ENCODE results near the gene GPR142.

The GPR142 gene

DNA sequence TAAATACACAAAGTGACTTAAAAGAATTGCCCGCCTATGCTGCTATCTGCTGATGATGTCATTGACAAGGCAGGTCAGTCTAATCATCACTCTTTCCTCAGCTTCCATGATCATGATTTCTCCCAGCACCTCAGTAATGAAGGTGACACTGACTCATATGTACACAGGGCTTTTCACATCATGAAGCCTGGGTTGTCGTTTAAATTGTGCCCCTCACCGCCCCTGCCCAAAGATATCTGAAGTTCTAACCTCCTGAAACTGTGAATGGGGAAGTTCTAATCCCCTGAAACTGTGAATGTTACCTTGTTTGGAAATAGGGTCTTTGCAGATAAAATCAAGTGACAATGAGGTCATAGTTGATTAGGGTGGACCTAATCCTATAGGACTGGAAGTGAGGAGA, 47.2 kb downstream of the GPR142 start:
- Histone ChIP-seq H3K36me3 (ENCODE audit: control insufficient read depth, insufficient read depth, low read length) (no peaks in the 10 kb centered on the region), H3K4me3 (replicated peaks; ENCODE audit: low read depth, low read length) (no peak overlapping the region), H3K27me3 (replicated peaks; ENCODE audit: control insufficient read depth, insufficient read depth, low read length) (no peaks in the 10 kb centered on the region)
- DNase-seq (ENCODE audit: extremely low read depth, insufficient read length): no peak
- TF ChIP-seq CTCF (IDR thresholded peaks at IDR 0.05; ENCODE audit: insufficient read depth, low read length, poor library complexity, severe bottlenecking): no peak

GRCh38 chr17:74415608-74416396, 48.5 kb downstream of the GPR142 start:
- Histone ChIP-seq H3K36me3 (ENCODE audit: control insufficient read depth, insufficient read depth, low read length) (no peaks in the 10 kb centered on the region), H3K4me3 (replicated peaks; ENCODE audit: low read depth, low read length) (no peak overlapping the region), H3K27me3 (replicated peaks; ENCODE audit: control insufficient read depth, insufficient read depth, low read length) (no peaks in the 10 kb centered on the region)
- no peak for DNase-seq (ENCODE audit: extremely low read depth, insufficient read length)
- TF ChIP-seq CTCF (IDR thresholded peaks at IDR 0.05; ENCODE audit: insufficient read depth, low read length, poor library complexity, severe bottlenecking): no peak

DNA sequence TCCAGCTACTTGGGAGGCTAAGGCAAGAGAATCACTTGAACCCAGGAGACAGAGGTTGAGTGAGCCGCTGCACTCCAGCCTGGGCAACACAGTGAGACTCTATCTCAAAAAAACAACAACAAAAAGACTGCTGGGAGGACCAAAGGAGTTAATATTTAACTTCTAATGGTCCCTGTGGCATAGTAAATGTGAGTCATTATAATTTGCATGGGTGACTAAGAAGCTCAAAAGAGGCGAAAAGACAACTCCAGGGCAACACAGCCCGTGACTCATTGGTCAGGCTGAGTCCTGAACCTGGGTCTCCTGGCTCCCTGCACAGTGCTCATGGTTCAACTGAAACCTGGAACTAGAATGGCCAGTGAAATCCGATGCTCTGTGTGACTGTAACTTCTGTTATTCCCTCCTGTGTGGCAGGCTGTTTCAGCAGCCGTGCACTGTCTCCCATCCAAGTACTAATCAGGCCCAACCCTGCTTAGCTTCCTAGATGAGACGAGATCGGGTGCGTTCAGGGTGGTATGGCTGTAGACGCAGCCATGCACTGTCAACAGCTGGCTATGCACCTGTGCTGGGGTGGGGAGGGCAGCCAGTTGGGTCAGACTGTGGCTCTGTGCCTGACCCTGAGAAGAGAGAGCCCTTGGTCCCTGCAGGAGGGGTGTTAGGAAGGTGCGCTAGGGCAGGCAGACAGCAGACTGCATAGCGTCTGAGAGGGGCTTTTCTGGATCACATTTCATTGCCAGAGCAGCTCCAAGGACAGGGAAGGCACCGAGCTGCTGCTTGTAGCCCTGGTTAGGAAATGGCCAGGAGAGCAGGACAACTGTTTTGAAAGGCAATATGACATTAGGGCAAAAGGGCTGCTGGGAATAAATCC, 50.1 kb downstream of the GPR142 start:
- Histone ChIP-seq H3K36me3 (ENCODE audit: control insufficient read depth, insufficient read depth, low read length) (no peaks in the 10 kb centered on the region), H3K27me3 (replicated peaks; ENCODE audit: control insufficient read depth, insufficient read depth, low read length) (no peaks in the 10 kb centered on the region), H3K4me3 (replicated peaks; ENCODE audit: low read depth, low read length) (no peak overlapping the region)
- no peak for DNase-seq (ENCODE audit: extremely low read depth, insufficient read length)
- TF ChIP-seq CTCF (IDR thresholded peaks at IDR 0.05; ENCODE audit: insufficient read depth, low read length, poor library complexity, severe bottlenecking): no peak

DNA sequence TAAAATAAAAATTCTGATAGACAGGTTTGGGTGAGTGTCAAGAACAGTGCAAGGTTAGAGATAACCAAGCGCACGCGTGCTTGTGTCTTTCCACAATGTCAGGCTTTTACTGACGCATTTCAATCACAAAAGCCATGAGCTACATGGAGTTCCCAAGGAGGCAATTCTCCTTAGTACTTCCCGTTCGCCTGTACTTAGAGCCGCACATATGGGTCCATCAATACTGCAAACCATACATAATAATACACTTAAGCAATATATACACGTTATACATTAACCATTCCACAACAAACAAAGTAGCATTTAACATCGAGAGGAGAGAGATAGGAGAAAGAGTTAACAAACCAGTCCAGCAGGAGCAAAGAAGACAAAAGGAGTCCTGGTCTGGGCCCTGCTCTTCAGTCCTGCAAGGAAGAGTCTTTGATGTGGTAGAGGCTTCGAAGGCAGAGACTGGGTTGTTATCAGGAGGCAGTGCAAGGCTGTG, 52.7 kb downstream of the GPR142 start:
- no peaks in the 10 kb centered on the region for H3K36me3 ChIP-seq (ENCODE audit: control insufficient read depth, insufficient read depth, low read length)
- no peak for DNase-seq (ENCODE audit: extremely low read depth, insufficient read length)
- no peaks in the 10 kb centered on the region for H3K27me3 ChIP-seq (replicated peaks; ENCODE audit: control insufficient read depth, insufficient read depth, low read length)

More for the DNA sequence above, 52.7 kb downstream of the GPR142 start:
- no peak for TF ChIP-seq CTCF (IDR thresholded peaks at IDR 0.05; ENCODE audit: insufficient read depth, low read length, poor library complexity, severe bottlenecking)
- H3K4me3 ChIP-seq (replicated peaks; ENCODE audit: low read depth, low read length): no peak overlapping the region

Data from GM06990 (cell line).